ENCODE measurements around the gene PRCC. TPM values are rescaled to one million over a fixed set of nuclear protein-coding genes. Genes with fewer than 3 reads are reported as not detected.

PRCC gene
- total and polyA plus RNA-seq, 2 of the 8 experiments (the other 6 are each of a cell fraction or from before 2014, with no cell fraction given): 95.2 to 115 TPM

- Histone ChIP-seq H3K9me3 (ENCODE audit: insufficient read depth in 2 of 2, low read depth in 1 of 2, low read length in 1 of 2) (no peaks in the 10 kb centered on the region), H2BK12ac (ENCODE audit: low read depth, low read length) (no peak overlapping the region), H3K36me3 (ENCODE audit: control insufficient read depth in 2 of 4, insufficient read depth in 4 of 4, low read length in 3 of 4) (peaks cover 0 to 3% (median 0%) of the 10 kb centered on the region in 4 experiments; a peak in 2 of 8 replicates), H2AFZ (ENCODE audit: low read length) (no peak overlapping the region), H3K23me2 (ENCODE audit: low read depth, low read length) (peaks cover 11% of the 10 kb centered on the region), H2BK15ac (ENCODE audit: low read length) (no peak overlapping the region), H2BK120ac (replicated peaks; ENCODE audit: low read depth, low read length) (no peak overlapping the region), H3K27me3 (replicated peaks in 1 of 4; ENCODE audit: control insufficient read depth in 3 of 4, extremely low read depth in 1 of 4, insufficient read depth in 3 of 4, low read length in 3 of 4) (no peaks in the 10 kb centered on the region), H2AK5ac (ENCODE audit: low read depth, low read length) (no peak overlapping the region), H4K5ac (ENCODE audit: insufficient read length, low read depth, low read length) (no peak overlapping the region), H4K8ac (ENCODE audit: extremely low read depth, insufficient read depth, low read length) (no peak overlapping the region), H3K27ac (ENCODE audit: low read depth, low read length) (no peak overlapping the region), H3K18ac (ENCODE audit: extremely low read depth, low read length) (no peak overlapping the region), H3K9ac (replicated peaks in 1 of 4; ENCODE audit: extremely low read depth in 1 of 4, low read depth in 3 of 4, low read length in 3 of 4) (no peak overlapping the region; a peak in 1 of 7 replicates), H3K14ac (ENCODE audit: insufficient read length) (no peak overlapping the region), H2BK20ac (ENCODE audit: low read length) (no peak overlapping the region), H3K4ac (replicated peaks; ENCODE audit: insufficient read length, low read depth, low read length) (no peak overlapping the region), H3K4me3 (ENCODE audit: extremely low read depth in 1 of 4, insufficient read depth in 2 of 4, low read depth in 3 of 4, low read length in 4 of 4) (peak overlapping the region in 1 of 4 experiments; percentile 74; a peak in 1 of 8 replicates), H3K23ac (ENCODE audit: insufficient read length) (no peak overlapping the region), H4K91ac (replicated peaks; ENCODE audit: insufficient read length, low read length) (no peak overlapping the region), H3K79me2 (ENCODE audit: control insufficient read depth in 1 of 2, insufficient read depth in 2 of 2, low read length in 2 of 2) (peaks cover 18 to 28% of the 10 kb centered on the region in 2 experiments), H3K56ac (replicated peaks; ENCODE audit: insufficient read length, low read depth, low read length) (no peak overlapping the region), H3K4me1 (replicated peaks in 1 of 4; ENCODE audit: control insufficient read depth in 3 of 4, insufficient read depth in 4 of 4, low read length in 3 of 4) (peaks cover 0 to 16% (median 6%) of the 10 kb centered on the region in 4 experiments; a peak in 5 of 7 replicates), H3K79me1 (ENCODE audit: low read depth, low read length) (peaks cover 4% of the 10 kb centered on the region; the same call in 1 of the 2 replicates), H2BK5ac (ENCODE audit: low read depth, low read length) (no peak overlapping the region), H4K20me1 (replicated peaks in 1 of 2; ENCODE audit: control insufficient read depth in 1 of 2, insufficient read depth in 2 of 2, low read length in 2 of 2) (peaks cover 10 to 12% of the 10 kb centered on the region in 2 experiments), H3K4me2 (ENCODE audit: insufficient read depth in 1 of 2, low read depth in 2 of 2, low read length in 2 of 2) (peak overlapping the region in 1 of 2 experiments; percentile 96; a peak in 1 of 4 replicates)
- FAIRE-seq (no peak), DNase-seq (ENCODE audit: low read depth in 1 of 2, low spot score in 2 of 2) (no peak)
- POLR2A ChIA-PET (ENCODE audit: partially characterized antibody): interaction anchor here (1.1 to 8.2 kb wide), 5 partner anchors 11 to 109 kb away, joined by 3 to 121 read pairs (median 7); partner anchors contain the start of genes HDGF, ISG20L2, METTL25B and MRPL24
- TF ChIP-seq KDM4A (IDR thresholded peaks at IDR 0.05; ENCODE audit: low read depth, low read length, severe bottlenecking) (no peak), CEBPB (IDR thresholded peaks at IDR 0.05; ENCODE audit: low read depth, low read length) (no peak), USF2 (IDR thresholded peaks at IDR 0.05; ENCODE audit: low read length) (no peak), EZH2 (IDR thresholded peaks at IDR 0.05; ENCODE audit: low read depth, low read length, severe bottlenecking) (no peak), SUZ12 (IDR thresholded peaks at IDR 0.05; ENCODE audit: low read length) (no peak)
- 96% methylated on average over 5 of the region's 5 CpGs; no CpG with 5 or more reads in 1 of the 2 experiments for WGBS, 2 experiments (ENCODE audit: extremely low coverage in 1 of 2, insufficient coverage in 1 of 2, insufficient read length in 1 of 2, insufficient replicate concordance in 2 of 2, low coverage in 1 of 2, low lambda C conversion rate in 2 of 2, missing lambda C conversion rate in 1 of 2)
- CTCF ChIA-PET (ENCODE audit: partially characterized antibody): interaction anchor here (11.7 kb wide), 1 partner anchor 38 kb away, joined by 100 read pairs; the partner anchor contains the start of genes ISG20L2 and METTL25B
Measured at GRCh38 chr1:156765666-156766065, 1.7 kb upstream of the PRCC start.
